ENCODE results near the gene KBTBD7. TPM values are rescaled to one million over a fixed set of nuclear protein-coding genes. Genes with fewer than 3 reads are reported as not detected.

KBTBD7 gene
- total and polyA plus RNA-seq, 2 of the 8 experiments (the other 6 are each of a cell fraction or from before 2014, with no cell fraction given): 10.2 to 17.4 TPM

GRCh38 chr13:41150058-41150457 is 44.3 kb downstream of the KBTBD7 start (continued):
- TF ChIP-seq BRCA1 (IDR thresholded peaks at IDR 0.05; ENCODE audit: low read depth, low read length): no peak
- no peak for TF ChIP-seq CEBPB (IDR thresholded peaks at IDR 0.05; ENCODE audit: low read depth, low read length)
- TF ChIP-seq KDM1A (IDR thresholded peaks at IDR 0.05; ENCODE audit: borderline replicate concordance, low read length): no peak
- no peak for TF ChIP-seq SIRT6 (IDR thresholded peaks at IDR 0.05; ENCODE audit: low read length)
- TF ChIP-seq RAD21 (IDR thresholded peaks at IDR 0.05 in 1 of 2, conservative IDR thresholded peaks at IDR 0.05 in 1 of 2; ENCODE audit: low read depth in 2 of 2, low read length in 2 of 2): no peak
